ENCODE data around the gene RTKN2. TPM values are rescaled to one million over a fixed set of nuclear protein-coding genes. Genes with fewer than 3 reads are reported as not detected.

RTKN2 gene
- total RNA-seq, 4 donors from 2014 or later = 0.83 to 2.5 (median 0.94) TPM

- Histone ChIP-seq H3K4me3 (peak overlapping the region; percentile 88), H3K27me3 (no peaks in the 10 kb centered on the region), H3K27ac (no peak overlapping the region), H3K36me3 (no peaks in the 10 kb centered on the region), H3K4me1 (peaks cover 17% of the 10 kb centered on the region), H3K9me3 (no peaks in the 10 kb centered on the region)
- whole genome bisulfite sequencing = 2% methylated on average over 8 of the region's 19 CpGs
- DNase-seq (ENCODE audit: low spot score in 2 of 2) = no peak
- no peak for TF ChIP-seq POLR2AphosphoS5 (IDR thresholded peaks at IDR 0.05)
- no peak for TF ChIP-seq POLR2A (IDR thresholded peaks at IDR 0.05)
- TF ChIP-seq CTCF (IDR thresholded peaks at IDR 0.05) = no peak
- no peak for TF ChIP-seq EP300 (IDR thresholded peaks at IDR 0.05)
Observed at GRCh38 chr10:62268027-62268398, 631 bp downstream of the RTKN2 start.

- Histone ChIP-seq H3K9me3 (no peaks in the 10 kb centered on the region), H3K4me3 (no peak overlapping the region), H3K4me1 (peaks cover 17% of the 10 kb centered on the region), H3K27me3 (no peaks in the 10 kb centered on the region), H3K36me3 (no peaks in the 10 kb centered on the region), H3K27ac (no peak overlapping the region)
- WGBS = 67% methylated on average over 3 of the region's 3 CpGs
- TF ChIP-seq CTCF (IDR thresholded peaks at IDR 0.05) (no peak), POLR2AphosphoS5 (IDR thresholded peaks at IDR 0.05) (no peak), POLR2A (IDR thresholded peaks at IDR 0.05) (no peak), EP300 (IDR thresholded peaks at IDR 0.05) (no peak)
- DNase-seq (ENCODE audit: low spot score in 2 of 2) = no peak
Observed at GRCh38 chr10:62266611-62267010, 2.0 kb downstream of the RTKN2 start.

GRCh38 chr10:62266147-62266546, 2.5 kb downstream of the RTKN2 start:
- H3K9me3 ChIP-seq = no peaks in the 10 kb centered on the region
- no peak overlapping the region for H3K27ac ChIP-seq
- no peak for DNase-seq (ENCODE audit: low spot score in 2 of 2)
- peaks cover 17% of the 10 kb centered on the region for H3K4me1 ChIP-seq
- no peaks in the 10 kb centered on the region for H3K27me3 ChIP-seq
- H3K4me3 ChIP-seq = no peak overlapping the region
- no peaks in the 10 kb centered on the region for H3K36me3 ChIP-seq
- 65% methylated on average over 4 of the region's 4 CpGs for WGBS
- TF ChIP-seq POLR2AphosphoS5 (IDR thresholded peaks at IDR 0.05) = no peak
- no peak for TF ChIP-seq POLR2A (IDR thresholded peaks at IDR 0.05)
- TF ChIP-seq CTCF (IDR thresholded peaks at IDR 0.05) = no peak
- no peak for TF ChIP-seq EP300 (IDR thresholded peaks at IDR 0.05)

- WGBS = 26% methylated on average over 1 of the region's 1 CpG
- Histone ChIP-seq H3K36me3 (no peaks in the 10 kb centered on the region), H3K27me3 (no peaks in the 10 kb centered on the region), H3K27ac (no peak overlapping the region), H3K4me3 (no peak overlapping the region), H3K9me3 (no peaks in the 10 kb centered on the region), H3K4me1 (peaks cover 17% of the 10 kb centered on the region)
- no peak for DNase-seq (ENCODE audit: low spot score in 2 of 2)
- TF ChIP-seq POLR2A (IDR thresholded peaks at IDR 0.05) = no peak
- TF ChIP-seq CTCF (IDR thresholded peaks at IDR 0.05) = peak; percentile 42 to 63
Observed at GRCh38 chr10:62264702-62265436, 3.8 kb downstream of the RTKN2 start.

GRCh38 chr10:62264126-62264525, 4.5 kb downstream of the RTKN2 start:
- no peak for TF ChIP-seq EP300 (IDR thresholded peaks at IDR 0.05)
- TF ChIP-seq CTCF (IDR thresholded peaks at IDR 0.05) = no peak
- TF ChIP-seq POLR2A (IDR thresholded peaks at IDR 0.05) = no peak
- no peak for TF ChIP-seq POLR2AphosphoS5 (IDR thresholded peaks at IDR 0.05)
- peaks cover 11% of the 10 kb centered on the region for H3K4me1 ChIP-seq
- H3K27me3 ChIP-seq = no peaks in the 10 kb centered on the region
- H3K9me3 ChIP-seq = no peaks in the 10 kb centered on the region
- H3K27ac ChIP-seq = no peak overlapping the region
- H3K4me3 ChIP-seq = no peak overlapping the region
- DNase-seq (ENCODE audit: low spot score in 2 of 2) = no peak
- H3K36me3 ChIP-seq = no peaks in the 10 kb centered on the region
